HPDE6-E6E7 (cell line): ENCODE data around the gene LAMP1.
"Not testable (repeated sequence)": the region's sequence is repeated elsewhere in the genome, so short reads cannot be mapped to it uniquely, and the experiment has no call there.

Experiments used
- DNase-seq: peaks from one replicate; pipeline ENCODE4 v3.0.0; 2011; ENCODE audit warnings: missing footprints; ENCODE audit errors: extremely low spot score

The LAMP1 gene

DNA sequence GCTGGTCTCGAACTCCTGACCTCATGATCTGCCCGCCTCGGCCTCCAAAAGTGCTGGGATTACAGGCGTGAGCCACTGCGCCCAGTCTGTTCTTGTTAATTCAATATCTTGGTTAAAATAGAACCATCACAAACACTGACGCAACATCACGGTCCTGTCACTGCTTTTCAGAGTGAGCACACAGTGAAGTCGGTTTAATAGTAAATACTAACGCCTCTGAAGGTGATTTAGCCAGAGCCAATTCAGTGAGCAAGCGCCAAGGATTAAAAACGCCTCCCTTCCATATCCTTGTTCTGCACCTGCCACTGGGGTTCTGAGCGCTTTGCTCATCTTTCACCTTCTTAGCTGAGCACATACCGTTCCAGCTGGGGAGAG is 30.3 kb downstream of the LAMP1 start:
- DNase-seq = no peak

DNA sequence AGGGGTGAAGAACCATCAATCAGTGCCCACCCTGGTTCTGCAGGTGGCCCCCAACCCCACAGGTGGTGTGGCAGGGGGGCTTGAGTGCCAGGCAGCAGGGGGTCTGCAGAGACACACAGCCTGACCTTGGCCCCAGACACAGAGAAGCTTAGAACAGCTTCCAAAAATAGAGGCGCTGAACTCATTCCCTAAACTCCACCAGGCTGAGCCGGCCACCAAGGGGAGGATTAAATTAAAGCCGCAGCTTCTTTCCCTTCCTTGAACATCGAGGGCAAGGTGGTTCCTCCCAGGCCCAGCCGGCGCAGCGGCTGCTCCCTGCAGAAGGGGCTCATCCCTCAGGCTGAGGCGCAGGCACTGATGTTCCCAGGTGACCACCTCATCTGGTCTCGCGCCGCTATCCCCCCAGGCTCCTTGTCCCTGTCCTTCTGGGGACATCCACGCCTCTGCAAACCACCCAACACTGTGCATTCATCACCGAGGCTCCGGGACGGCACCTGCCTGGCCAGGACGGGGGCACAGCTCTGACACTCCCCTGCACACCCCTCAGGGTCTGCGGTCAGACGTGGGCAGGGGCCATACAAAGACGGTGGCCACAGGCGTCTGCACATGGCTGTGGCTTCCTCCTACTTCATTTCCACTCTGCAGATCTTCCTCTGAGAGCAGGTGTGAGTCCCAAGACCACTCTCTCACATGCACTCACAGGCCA is 30.9 kb downstream of the LAMP1 start:
- no peak for DNase-seq

DNA sequence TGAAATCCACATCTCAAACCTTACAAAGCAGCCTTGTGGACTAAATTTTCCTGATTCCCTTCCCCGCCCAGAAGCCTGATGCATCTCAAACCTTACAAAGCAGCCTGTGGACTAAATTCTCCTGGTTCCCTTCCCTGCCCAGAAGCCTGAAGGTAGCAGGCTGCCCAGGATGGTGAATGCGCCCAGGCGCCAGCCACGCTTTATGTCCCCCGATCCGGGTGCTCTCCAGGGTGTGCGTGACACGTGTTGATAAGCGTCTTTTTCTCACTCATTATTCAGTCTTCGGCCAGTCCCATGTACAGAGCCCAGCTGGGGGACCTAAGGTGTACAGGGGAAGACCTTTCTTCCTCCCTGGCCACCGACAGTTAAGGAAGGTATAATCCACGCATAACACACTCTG is 31.8 kb downstream of the LAMP1 start:
- no peak for DNase-seq

DNA sequence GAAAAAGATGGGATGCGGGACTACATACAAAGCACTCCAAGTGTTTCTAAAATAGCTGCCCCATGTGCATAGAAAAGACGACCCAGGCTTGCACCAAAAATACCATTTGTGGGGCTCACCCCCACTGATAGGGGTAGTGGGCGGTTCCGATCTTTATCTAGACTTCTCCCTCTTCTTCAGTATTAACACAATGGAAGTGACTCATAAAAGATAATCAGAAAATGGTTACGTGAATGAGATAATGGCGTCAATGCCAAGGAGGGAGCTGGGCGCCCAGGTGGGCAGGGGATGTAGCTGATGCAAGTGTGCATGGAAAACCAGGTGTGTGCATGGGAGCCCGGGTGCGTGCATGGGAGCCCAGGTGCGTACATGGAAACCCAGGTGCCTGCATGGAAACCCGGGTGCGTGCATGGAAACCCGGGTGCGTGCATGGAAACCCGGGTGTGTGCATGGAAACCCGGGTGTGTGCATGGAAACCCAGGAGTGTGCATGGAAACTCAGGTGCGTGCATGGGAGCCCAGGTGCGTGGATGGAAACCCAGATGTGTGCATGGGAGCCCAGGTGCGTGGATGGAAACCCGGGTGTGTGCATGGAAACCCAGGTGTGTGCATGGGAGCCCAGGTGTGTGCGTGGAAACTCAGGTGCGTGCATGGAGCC is 32.7 kb downstream of the LAMP1 start:
- no peak for DNase-seq

DNA sequence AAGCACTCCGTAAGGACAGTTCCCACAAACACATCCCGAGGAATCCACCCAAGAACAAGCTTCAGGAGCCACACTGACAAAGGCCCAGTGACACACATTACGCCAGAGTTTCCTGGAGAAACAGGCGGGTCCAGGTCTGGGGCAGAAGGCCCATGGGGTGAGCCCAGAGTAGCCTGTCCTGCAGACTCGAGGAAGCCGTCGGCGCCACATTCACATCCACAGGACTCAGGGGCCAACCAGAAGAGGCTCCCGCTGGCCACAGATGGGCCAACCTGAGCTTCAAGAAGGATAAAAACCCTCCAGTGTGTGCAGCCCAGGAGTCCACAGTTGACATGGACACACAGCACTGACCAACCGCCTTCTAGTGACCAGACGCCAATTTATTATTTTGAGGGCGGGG is 35.6 kb downstream of the LAMP1 start:
- no peak for DNase-seq

DNA sequence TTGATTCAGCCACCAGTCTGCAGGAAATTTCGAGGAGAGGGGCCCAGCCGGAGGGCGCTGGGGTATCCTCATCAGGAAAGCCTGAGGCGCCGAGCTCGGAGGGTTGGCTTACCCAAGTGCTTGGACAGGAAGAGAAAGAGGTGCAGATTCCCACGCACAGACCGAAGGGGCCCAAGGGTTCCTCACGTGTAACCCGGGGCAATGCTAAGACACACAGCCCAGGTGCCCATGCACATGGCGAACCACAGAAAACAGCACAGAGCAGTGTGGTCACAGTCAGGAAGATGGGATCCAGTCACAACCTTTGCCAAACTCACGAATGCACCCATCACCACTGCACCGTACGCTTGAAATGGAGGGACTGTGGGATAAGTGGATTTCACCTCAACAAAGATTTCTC is 36.0 kb downstream of the LAMP1 start:
- no peak for DNase-seq

DNA sequence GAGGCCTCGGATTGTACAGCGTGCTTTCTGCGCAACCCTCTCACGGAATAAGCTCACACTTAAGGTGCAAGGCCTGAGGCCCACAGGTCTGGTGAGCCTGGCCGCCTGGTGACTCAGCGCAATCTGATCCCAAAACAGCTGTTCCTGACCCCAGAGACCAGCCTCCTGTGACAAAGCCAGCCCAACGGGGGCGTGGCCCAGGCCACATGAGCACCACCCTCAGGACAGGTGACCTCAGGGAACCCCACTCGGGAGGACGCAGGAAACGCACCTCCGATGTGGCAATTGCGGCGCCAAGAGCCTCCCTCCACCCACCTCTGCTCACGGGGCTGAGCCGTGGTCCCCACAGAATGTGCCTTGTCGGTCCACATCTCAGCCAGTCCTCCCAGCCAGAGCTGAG is 40.5 kb downstream of the LAMP1 start:
- DNase-seq = no peak

DNA sequence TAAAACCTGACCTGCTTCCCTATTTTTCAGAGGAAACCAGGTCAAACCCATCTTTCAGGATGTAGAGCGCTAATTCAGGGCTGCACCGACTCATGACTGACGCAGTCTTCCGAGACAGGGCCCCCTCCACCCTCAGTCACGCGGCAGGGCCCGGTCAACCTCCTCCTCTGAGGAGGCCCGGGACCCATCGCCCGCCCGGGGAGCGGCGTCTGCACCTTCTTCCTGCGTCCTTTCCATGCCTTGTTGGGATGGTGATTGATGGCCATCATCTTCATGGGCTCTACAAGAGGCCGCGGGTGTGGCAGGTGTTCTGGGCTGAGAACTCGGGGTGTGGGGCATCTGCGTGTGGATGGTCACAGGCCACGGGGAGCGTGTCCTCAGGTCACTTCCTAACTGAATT is 40.9 kb downstream of the LAMP1 start:
- DNase-seq = no peak

DNA sequence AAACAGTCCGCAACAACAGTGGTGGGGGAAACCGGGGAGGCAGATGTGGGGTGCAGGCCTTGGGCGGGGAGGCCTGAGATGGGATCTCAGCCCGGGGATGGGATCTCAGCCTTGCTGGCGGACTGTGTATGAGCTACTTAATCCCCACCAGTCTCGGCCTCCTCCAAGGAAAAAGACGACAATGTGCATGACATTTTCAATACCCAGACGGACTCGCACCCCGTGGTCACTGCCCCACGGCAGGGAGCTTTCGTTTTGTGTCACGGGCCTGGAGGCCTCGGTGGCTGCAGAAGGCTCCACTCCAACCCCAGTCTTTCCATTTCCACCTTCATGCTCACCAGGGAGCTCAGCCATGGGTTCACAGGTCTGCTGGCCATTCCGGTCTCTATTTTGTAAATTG is 41.4 kb downstream of the LAMP1 start:
- DNase-seq = no peak

DNA sequence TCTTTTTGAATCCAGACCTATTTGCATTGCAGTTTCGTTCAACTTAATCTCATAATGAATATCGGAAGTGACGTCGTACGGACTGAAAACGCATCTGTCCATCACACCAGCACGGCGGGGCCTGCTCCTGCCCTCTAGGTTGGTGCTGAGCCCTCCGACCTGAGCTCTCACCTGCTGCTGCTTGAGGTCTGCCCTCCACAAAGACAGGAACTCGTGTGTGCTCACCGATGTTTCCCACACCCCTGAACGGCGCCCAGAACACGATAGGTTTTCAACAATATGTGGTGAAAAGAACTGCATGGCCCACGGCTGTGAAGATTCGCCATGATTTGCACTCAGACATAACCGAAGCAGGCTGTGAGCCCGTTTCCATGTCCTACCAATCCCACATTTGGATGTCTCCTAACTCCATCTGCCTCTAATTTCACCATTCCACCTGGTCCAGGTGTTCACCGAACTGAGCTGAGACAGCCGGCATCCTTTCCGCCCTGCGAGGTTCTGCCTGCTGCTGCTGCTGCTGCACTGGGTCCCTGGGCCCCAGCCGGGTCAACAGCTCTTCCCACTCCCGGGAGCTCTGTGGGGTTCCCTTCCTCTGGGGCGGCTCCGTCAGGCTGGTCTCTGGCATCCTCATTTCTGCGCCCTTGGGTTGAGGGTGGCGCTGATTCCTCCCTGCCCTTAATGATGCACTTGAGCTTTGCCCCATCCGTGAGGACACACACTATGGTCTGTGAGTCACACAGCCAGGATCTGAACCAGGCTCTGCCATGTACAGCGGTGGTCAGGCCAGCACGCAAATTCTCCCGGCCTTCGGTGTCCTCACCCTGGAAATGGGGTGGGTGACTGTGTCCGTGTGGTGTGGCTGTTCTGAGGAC is 46.0 kb downstream of the LAMP1 start:
- no peak for DNase-seq

DNA sequence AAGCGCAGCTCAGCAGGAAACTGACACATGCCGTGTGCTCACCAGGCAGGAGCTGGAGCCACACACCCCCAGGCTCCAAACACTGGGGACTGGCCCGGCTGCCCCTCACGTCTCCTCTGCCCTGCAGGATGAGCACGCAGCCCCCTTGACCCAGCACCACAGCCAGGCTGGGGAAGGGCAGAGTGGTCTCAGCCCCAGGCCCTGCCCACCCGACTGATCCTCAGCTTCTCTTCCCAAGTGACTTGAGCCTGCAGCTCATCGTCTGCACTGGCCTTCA is 46.6 kb downstream of the LAMP1 start:
- DNase-seq = no peak

DNA sequence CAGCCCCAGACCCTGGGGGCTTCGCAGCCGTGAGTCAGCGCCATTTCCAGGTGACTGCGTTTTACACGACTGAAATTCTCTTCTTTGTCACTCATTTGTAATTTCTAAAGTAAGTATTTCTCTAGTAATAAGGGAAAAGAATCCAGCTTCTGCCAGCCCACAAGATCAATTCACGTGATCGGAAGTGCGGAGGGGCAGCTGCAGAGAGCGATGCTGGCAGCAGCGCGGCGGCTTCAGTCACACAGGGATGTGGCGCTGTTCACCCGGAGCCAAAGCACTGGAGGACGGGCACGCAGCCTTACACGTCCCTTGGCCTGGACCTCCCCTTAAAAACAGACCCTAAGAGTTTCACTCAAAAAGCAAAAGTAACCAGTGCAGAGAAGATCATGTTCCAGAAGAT is 48.4 kb downstream of the LAMP1 start:
- DNase-seq = no peak

DNA sequence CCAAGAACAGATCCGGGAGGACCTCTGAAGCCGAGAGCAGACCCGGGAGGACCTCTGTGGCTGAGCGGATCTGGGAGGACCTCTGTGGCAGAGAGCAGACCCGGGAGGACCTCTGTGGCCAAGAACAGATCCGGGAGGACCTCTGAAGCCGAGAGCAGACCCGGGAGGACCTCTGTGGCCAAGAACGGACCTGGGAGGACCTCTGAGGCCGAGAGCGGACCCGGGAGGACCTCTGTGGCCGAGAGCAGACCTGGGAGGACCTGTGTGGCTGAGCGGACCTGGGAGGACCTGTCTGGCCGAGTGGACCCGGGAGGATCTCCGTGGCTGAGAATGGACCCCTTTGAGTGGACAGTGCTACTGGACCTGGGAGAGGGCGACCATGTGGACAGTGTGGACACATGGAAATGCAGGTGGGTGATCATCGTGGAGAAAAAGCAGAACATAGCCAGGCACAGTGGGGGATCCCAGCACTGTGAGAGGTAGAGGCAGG is 50.7 kb downstream of the LAMP1 start:
- not testable (repeated sequence) for DNase-seq

DNA sequence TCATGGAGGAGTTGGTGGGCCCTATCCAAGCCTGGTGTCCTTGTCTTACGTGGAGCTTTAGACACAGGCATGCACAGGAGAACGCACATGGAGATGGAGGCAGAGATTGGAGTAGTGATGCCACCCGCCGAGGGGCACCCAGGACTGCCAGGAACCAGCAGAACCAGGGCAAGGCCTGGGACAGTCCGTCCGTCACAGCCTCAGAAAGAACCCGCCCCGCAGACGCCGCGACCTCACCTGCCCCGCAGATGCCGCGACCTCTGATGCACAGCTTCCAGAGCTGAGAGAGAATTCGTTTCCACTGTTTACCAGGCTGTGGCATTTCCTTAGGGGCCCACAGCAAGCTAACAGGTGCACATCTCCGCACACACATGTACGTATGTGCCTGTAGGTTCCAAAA is 51.6 kb downstream of the LAMP1 start:
- no peak for DNase-seq

DNA sequence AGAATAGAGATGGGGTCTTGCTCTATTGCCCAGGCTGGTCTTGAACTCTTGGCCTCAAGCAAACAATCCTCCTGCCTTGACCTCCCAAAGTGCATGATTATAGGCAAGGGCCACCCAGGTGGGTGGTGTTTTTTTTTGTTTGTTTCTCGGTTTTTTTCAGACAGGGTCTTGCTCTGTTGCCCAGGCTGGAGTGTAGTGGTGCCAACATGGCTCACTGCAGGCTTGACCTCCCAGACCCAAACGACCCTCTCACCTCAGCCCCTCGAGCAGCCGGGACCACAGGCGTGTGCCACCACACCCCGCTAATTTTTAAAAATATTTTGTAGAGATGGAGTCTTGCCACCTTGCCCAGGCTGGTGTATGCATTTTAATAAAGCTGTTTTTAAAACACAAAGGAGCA is 52.0 kb downstream of the LAMP1 start:
- DNase-seq = no peak

DNA sequence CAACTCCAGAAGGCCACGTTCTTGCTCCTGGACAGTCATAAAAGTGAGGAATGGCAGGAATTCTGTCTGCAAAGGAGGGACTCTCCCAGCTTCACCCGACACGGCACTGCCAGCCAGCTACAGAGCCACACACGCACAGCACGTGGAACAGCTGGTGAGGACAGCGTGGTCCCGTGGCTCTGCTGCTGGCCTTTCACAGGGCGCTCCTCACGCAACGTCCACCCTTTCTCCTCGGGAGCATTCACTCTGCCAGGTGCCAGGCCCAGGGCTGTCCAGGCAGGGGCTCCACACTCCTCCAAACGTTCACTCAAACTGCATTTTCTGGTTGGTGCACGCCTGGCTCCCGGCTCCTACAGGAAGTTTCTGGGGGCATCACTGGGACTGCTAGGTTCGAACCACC is 52.5 kb downstream of the LAMP1 start:
- no peak for DNase-seq

DNA sequence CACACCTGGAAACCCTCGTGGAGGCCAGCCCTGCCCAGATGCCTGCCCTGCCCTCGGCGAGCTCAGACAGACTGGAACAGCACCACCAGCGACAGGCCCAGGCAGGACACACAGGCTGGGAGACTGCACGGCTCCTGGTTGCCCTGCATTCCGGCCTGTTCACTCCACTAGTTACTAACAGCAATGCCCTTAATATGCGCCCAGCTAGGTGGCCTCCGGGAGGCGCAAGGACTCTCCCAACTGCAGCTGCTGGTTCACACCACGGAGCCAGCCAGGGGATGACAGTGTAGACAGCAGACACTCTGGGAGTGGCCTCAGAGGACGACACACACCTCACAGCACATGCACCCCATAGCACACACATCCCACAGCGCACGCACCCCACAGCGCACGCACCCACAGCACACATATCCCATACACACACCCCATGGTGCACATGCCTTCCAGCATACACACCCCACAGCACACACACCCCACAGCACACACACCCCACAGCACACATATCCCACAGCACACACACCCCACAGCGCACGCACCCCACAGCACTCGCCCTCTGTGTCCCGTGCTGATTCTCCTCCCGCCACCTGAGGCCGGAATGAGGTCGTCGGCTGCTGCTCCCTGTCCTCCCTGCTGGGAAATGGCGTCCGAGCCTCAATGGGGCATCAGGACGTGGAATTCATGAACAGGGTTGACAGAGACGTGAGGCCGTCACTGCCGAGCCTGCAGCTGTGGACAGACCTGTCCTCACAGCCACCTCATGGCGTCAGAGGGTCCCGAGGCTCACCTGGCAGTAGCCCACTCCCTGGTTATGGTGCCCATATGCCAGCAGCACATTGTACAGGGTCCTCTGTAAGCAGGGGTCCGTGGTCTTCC is 53.3 kb downstream of the LAMP1 start:
- DNase-seq = no peak

DNA sequence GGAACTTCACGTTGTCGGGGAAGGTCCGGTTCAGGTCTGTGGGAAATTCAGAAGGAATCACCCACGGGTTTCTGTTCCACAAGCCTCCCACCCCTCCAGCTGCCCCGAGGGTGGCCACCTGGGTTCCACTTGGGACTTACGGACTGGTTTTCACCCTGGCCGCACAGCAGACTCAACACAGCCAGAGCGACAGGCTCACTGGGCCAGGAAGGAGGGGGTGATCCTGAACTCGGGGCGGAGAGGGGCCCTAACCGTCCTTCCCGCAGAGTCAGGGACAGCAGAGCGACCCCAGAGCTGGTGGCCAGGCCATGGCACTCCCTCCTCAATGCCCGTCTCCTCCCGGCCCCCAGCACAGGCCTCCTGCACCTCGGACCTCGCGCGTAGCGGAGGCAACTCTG is 53.9 kb downstream of the LAMP1 start:
- no peak for DNase-seq

DNA sequence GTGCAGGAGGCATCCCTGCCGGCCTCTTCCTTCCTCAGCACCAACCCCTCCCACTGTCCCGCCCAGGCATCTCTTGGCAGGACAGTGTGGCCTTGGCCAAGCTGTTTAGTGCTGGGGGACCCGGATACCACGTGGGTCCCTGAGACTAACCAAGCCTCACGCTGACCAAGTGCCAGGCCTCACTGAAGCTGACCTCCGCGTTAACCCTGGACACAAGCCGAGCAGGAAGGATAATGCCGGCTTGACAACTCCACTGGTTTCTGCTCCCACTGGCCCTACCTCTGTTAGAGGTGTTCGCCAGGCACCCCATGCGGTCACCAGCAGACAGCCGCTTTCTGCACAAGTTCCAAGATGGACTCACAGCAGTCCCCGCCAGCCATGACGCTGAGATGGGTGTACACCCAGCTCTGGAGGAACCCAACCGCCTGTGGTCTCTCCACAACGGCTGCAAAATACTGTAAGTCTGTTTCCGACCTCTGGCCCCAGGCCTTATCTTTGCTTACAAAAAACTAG is 54.5 kb downstream of the LAMP1 start:
- DNase-seq = no peak

DNA sequence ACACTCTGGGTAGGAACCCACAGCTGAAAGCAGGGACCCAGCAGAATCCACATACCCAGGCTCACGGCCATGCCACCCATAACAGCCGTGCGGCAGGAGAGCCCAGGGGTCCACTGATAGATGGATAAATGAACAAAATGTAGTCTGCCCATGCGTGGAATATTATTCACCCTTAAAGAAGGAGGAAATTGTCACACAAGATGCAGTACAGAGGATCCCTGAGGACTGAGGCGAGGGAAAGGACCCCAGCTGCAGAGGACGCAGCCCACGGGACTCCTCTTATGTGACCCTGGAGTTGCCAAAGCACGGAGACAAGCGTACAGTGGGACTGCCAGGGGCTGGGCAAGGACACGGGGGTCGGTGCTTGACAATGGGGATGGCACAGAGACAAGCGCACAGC is 56.2 kb downstream of the LAMP1 start:
- no peak for DNase-seq

DNA sequence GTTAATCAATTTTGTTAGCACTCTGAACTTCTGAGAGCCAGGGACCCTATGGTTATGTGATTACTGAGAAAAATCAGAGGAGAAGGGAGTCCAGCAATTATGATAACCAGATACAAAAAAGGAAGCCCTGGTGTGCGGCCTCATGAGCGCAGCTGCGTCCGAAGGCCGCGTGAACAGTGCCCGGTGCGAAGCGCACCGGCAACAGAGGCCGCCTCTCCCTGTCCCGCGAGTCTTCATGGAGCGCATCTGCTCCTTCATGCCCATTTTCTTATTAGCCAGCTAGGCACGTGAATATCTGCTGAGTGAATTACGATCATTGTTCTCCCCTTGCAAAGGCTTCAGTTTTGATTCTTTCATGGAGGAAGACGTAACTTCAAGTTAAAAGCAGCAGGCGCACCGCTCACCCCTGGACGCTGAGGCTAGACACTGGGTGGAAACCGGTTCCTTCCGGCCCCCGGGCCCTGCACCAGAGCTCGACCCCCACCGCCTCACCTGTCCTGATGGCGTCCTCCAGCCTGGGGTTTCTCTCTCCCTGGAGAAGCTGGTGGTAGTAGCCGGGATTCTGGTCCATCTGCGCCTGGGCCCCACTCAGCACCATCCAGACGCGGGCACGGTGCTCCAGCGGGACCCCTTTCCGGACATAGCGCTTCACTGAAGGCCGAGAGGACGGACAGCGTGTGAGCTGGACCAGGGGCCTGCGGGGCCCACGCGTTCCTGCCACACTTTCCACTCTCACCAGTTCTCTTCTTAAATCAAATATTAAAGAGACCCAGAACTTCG is 58.0 kb downstream of the LAMP1 start:
- no peak for DNase-seq
